Loucy (cell line): ENCODE data around the gene ZNF268.

ENCODE experiments used
- H2AFZ ChIP-seq: fragments of 200-600 bp; sonication (generic); 2 replicates; pipeline ENCODE4 v1.6.0; 2016; ENCODE audit warnings: antibody characterized with exemption, mild to moderate bottlenecking, low read length, moderate library complexity
- H3F3A ChIP-seq: fragments of 200-600 bp; 2 replicates; pipeline ENCODE4 v1.6.0; 2016; ENCODE audit warnings: antibody characterized with exemption, low read depth, mild to moderate bottlenecking
- H3K27me3 ChIP-seq: fragments of 200-600 bp; sonication (generic); 2 replicates; pipeline ENCODE4 v1.6.1; 2014; ENCODE audit warnings: low read length, mild to moderate bottlenecking; ENCODE audit not compliant: insufficient read depth, poor library complexity, severe bottlenecking
- H3K36me3 ChIP-seq: fragments of 200-600 bp; sonication (generic); 2 replicates; pipeline ENCODE4 v1.6.1; 2016; ENCODE audit warnings: low read length; ENCODE audit not compliant: insufficient read depth
- H3K4me1 ChIP-seq: fragments of 200-600 bp; sonication (generic); 2 replicates; pipeline ENCODE4 v1.5.1; 2014; ENCODE audit warnings: low read length, mild to moderate bottlenecking; ENCODE audit not compliant: insufficient read depth, poor library complexity, severe bottlenecking
- H3K4me2 ChIP-seq: fragments of 200-600 bp; sonication (generic); 2 replicates; pipeline ENCODE4 v1.6.0; 2014; ENCODE audit warnings: antibody characterized with exemption, low read length, low read depth, mild to moderate bottlenecking; ENCODE audit not compliant: poor library complexity, severe bottlenecking
- H3K4me3 ChIP-seq: fragments of 200-600 bp; sonication (generic); 2 replicates; pipeline ENCODE4 v1.5.1; 2014; ENCODE audit warnings: low read length, mild to moderate bottlenecking, mixed read lengths; ENCODE audit not compliant: poor library complexity, severe bottlenecking
- H3K79me2 ChIP-seq: fragments of 200-600 bp; sonication (generic); 2 replicates; pipeline ENCODE4 v1.6.1; 2014; ENCODE audit warnings: low read length; ENCODE audit not compliant: insufficient read depth
- H3K9ac ChIP-seq: fragments of 200-600 bp; sonication (generic); 2 replicates; pipeline ENCODE4 v1.6.0; 2014; ENCODE audit warnings: mild to moderate bottlenecking, low read depth, low read length, moderate library complexity; ENCODE audit not compliant: poor library complexity, severe bottlenecking
- H3K9me2 ChIP-seq: fragments of 200-600 bp; sonication (generic); replicated peaks from 2 replicates; pipeline ENCODE4 v1.6.1; 2016; ENCODE audit warnings: low read depth, low read length, mixed read lengths
- H3K9me3 ChIP-seq: fragments of 200-600 bp; sonication (generic); 2 replicates; pipeline ENCODE4 v1.6.1; 2014; ENCODE audit warnings: mild to moderate bottlenecking, antibody characterized with exemption, low read length, low read depth; ENCODE audit not compliant: insufficient read depth
- H4K20me1 ChIP-seq: fragments of 200-600 bp; sonication (generic); 2 replicates; pipeline ENCODE4 v1.6.0; 2014; ENCODE audit warnings: antibody characterized with exemption, low read length, mild to moderate bottlenecking; ENCODE audit not compliant: insufficient read depth, poor library complexity, severe bottlenecking
- CTCF ChIP-seq: fragments of 200-600 bp; sonication (generic); conservative IDR thresholded peaks from 2 replicates; pipeline ENCODE4 v1.5.1; 2014; ENCODE audit warnings: mild to moderate bottlenecking, antibody characterized with exemption, low read length
- EZH2phosphoT487 ChIP-seq: fragments of 200-600 bp; IDR thresholded peaks from 2 replicates; pipeline ENCODE4 v1.6.1; 2018; ENCODE audit warnings: antibody characterized with exemption, mild to moderate bottlenecking, moderate library complexity, borderline replicate concordance

Gene ZNF268

GRCh38 chr12:133192847-133193246 lies 11.6 kb downstream of the ZNF268 start:
- TF ChIP-seq CTCF (no peak), EZH2phosphoT487 (no peak)
- H3K4me2 ChIP-seq = no peak overlapping the region
- no peak overlapping the region for H2AFZ ChIP-seq
- H3K4me3 ChIP-seq = no peak overlapping the region
- no peaks in the 10 kb centered on the region for H3K36me3 ChIP-seq
- H4K20me1 ChIP-seq = no peaks in the 10 kb centered on the region
- H3K9me2 ChIP-seq = no peaks in the 10 kb centered on the region
- no peaks in the 10 kb centered on the region for H3F3A ChIP-seq
- H3K27me3 ChIP-seq = no peaks in the 10 kb centered on the region
- H3K79me2 ChIP-seq = no peaks in the 10 kb centered on the region
- peaks cover 26% of the 10 kb centered on the region; the same call in 1 of the 2 replicates for H3K9me3 ChIP-seq
- H3K9ac ChIP-seq = no peak overlapping the region
- H3K4me1 ChIP-seq = no peaks in the 10 kb centered on the region

- Histone ChIP-seq H3K79me2 (no peaks in the 10 kb centered on the region), H3K4me3 (no peak overlapping the region), H3K4me2 (no peak overlapping the region), H3K27me3 (no peaks in the 10 kb centered on the region), H4K20me1 (no peaks in the 10 kb centered on the region), H3K4me1 (no peaks in the 10 kb centered on the region), H3F3A (no peaks in the 10 kb centered on the region), H3K9me2 (no peaks in the 10 kb centered on the region), H3K36me3 (no peaks in the 10 kb centered on the region), H2AFZ (no peak overlapping the region), H3K9ac (no peak overlapping the region), H3K9me3 (peaks cover 58% of the 10 kb centered on the region)
- no peak for TF ChIP-seq EZH2phosphoT487
- no peak for TF ChIP-seq CTCF
Observed at GRCh38 chr12:133201888-133202287, 20.6 kb downstream of the ZNF268 start.

- Histone ChIP-seq H3K4me2 (no peak overlapping the region), H3K4me3 (no peak overlapping the region), H3F3A (no peaks in the 10 kb centered on the region), H4K20me1 (no peaks in the 10 kb centered on the region), H3K27me3 (no peaks in the 10 kb centered on the region), H3K79me2 (no peaks in the 10 kb centered on the region), H3K9ac (no peak overlapping the region), H3K36me3 (no peaks in the 10 kb centered on the region), H3K9me2 (no peaks in the 10 kb centered on the region), H3K4me1 (no peaks in the 10 kb centered on the region), H3K9me3 (peaks cover 65% of the 10 kb centered on the region), H2AFZ (no peak overlapping the region)
- TF ChIP-seq CTCF = no peak
- TF ChIP-seq EZH2phosphoT487 = no peak
Observed at GRCh38 chr12:133202493-133203343, 21.4 kb downstream of the ZNF268 start.
